WERI-Rb-1 (cell line): ENCODE measurements around the gene NCKAP1.

ENCODE experiments used
- DNase-seq: peaks from one replicate; pipeline ENCODE4 v3.0.0-alpha.2; 2020
- H3K27ac ChIP-seq: fragments of 250-450 bp; sonication (Bioruptor Pico); 2 replicates; pipeline ENCODE4 v1.5.1; 2020; ENCODE audit warnings: mild to moderate bottlenecking, moderate library complexity
- H3K27me3 ChIP-seq: fragments of 250-450 bp; sonication (Bioruptor Pico); 2 replicates; pipeline ENCODE4 v1.5.1; 2021; ENCODE audit warnings: mild to moderate bottlenecking, low read depth, moderate library complexity; ENCODE audit not compliant: insufficient read depth, severe bottlenecking
- H3K36me3 ChIP-seq: fragments of 250-450 bp; sonication (Bioruptor Pico); 2 replicates; pipeline ENCODE4 v1.5.1; 2020; ENCODE audit warnings: mild to moderate bottlenecking, moderate library complexity
- H3K4me3 ChIP-seq: 2 replicates; pipeline ENCODE4 v1.5.1; 2011; ENCODE audit warnings: low read depth, mild to moderate bottlenecking, control low read depth, low read length
- H3K9me3 ChIP-seq: fragments of 250-450 bp; sonication (Bioruptor Pico); 2 replicates; pipeline ENCODE4 v1.5.1; 2021; ENCODE audit warnings: mild to moderate bottlenecking, moderate library complexity; ENCODE audit not compliant: severe bottlenecking
- TF ChIP-seq, protein P1 (sequence below): IDR thresholded peaks from 2 replicates; pipeline ENCODE4 v1.5.1; 2011; ENCODE audit warnings: low read depth, mild to moderate bottlenecking, control low read depth, inconsistent platforms, low read length

The NCKAP1 gene

DNA sequence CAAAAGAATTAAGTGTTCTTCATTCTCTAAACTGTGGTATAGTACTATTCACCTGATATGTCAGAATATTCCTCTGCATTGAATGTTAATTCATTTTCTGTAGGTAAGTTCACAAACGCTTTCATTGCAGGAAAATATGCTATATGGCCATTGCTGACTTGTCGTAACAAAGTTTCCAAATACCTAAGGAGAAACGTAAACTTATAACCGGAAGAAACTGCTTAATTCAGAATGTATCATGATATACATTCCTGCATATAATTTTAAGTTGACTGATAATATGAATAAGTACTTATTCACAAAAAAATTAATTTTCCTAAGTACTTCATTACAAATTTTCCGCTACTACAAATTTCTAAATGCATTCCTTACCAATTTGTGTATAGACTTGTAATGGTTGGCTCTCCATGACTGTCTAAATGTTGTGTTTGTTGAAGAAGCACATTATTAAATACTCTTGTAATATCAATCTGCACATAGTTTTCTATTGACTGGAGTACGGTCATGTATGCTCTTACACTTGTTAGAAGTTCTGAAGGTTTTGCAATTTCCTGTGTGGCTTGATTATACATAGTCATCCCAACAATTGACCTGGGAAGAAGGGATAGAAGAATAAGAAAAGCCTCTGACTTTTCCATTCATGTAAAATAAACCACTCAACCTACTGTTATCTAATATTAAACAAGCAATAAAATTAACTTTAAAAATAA is 85.4 kb downstream of the NCKAP1 start:
- Histone ChIP-seq H3K4me3 (no peak overlapping the region), H3K27ac (no peak overlapping the region), H3K36me3 (peaks cover 26% of the 10 kb centered on the region), H3K27me3 (no peaks in the 10 kb centered on the region), H3K9me3 (no peaks in the 10 kb centered on the region)
- TF ChIP-seq, protein P1, sequence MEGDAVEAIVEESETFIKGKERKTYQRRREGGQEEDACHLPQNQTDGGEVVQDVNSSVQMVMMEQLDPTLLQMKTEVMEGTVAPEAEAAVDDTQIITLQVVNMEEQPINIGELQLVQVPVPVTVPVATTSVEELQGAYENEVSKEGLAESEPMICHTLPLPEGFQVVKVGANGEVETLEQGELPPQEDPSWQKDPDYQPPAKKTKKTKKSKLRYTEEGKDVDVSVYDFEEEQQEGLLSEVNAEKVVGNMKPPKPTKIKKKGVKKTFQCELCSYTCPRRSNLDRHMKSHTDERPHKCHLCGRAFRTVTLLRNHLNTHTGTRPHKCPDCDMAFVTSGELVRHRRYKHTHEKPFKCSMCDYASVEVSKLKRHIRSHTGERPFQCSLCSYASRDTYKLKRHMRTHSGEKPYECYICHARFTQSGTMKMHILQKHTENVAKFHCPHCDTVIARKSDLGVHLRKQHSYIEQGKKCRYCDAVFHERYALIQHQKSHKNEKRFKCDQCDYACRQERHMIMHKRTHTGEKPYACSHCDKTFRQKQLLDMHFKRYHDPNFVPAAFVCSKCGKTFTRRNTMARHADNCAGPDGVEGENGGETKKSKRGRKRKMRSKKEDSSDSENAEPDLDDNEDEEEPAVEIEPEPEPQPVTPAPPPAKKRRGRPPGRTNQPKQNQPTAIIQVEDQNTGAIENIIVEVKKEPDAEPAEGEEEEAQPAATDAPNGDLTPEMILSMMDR: no peak
- DNase-seq: no peak

DNA sequence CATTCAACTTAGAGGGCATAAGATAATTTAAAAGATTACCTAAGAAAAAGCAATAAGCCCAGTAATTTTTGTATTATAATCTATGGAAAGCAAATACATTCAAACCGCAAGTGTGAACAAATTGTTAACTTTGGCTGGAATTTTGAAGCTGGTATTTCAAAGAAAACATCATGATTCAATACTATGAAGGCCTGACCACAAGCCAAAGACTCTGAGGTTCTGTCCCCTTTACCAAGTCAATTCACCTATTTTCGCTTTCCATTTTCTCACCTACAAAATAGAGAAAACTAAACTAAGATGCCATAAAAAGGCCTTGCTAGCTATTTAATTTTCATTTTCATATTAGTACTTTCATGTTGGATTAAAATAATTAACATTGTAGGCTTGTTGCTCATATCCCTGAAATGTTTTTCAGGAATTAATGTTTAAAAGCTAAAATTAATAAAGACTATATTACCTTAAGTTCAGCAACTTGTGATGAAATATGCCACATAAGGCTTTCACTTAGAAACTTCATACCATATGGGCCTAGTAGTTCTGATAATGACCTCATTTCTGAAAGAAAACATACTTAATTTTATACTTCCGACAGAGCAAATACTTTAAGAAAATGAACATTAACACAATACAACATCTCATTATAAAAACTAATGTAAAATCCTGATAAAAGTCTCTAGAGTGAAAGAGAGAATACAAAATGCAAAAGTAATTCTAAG is 86.2 kb downstream of the NCKAP1 start:
- Histone ChIP-seq H3K27me3 (no peaks in the 10 kb centered on the region), H3K4me3 (no peak overlapping the region), H3K9me3 (no peaks in the 10 kb centered on the region), H3K27ac (no peak overlapping the region), H3K36me3 (peaks cover 25% of the 10 kb centered on the region)
- no peak for DNase-seq
- TF ChIP-seq, protein P1: no peak

DNA sequence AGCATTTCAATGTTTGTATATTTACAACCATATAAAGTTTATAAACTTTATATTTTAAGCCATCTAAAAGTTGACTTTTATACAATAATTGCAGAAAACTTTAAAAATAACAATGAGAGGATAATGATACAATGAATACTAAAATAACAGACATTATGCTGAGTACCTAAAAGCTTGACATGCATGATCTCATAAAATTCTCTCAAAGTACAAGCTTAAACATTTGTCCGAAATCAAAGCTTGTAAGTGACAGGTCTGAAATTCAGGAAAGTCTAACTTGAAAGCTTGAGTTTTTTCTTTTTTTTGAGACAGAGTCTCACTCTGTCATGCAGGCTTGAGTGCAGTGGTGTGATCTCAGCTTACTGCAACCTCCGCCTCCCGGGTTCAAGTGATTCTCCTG is 87.7 kb downstream of the NCKAP1 start:
- H3K27ac ChIP-seq: no peak overlapping the region
- H3K36me3 ChIP-seq: peaks cover 29% of the 10 kb centered on the region
- TF ChIP-seq, protein P1: no peak
- no peaks in the 10 kb centered on the region for H3K9me3 ChIP-seq
- H3K27me3 ChIP-seq: no peaks in the 10 kb centered on the region
- no peak for DNase-seq
- H3K4me3 ChIP-seq: no peak overlapping the region

DNA sequence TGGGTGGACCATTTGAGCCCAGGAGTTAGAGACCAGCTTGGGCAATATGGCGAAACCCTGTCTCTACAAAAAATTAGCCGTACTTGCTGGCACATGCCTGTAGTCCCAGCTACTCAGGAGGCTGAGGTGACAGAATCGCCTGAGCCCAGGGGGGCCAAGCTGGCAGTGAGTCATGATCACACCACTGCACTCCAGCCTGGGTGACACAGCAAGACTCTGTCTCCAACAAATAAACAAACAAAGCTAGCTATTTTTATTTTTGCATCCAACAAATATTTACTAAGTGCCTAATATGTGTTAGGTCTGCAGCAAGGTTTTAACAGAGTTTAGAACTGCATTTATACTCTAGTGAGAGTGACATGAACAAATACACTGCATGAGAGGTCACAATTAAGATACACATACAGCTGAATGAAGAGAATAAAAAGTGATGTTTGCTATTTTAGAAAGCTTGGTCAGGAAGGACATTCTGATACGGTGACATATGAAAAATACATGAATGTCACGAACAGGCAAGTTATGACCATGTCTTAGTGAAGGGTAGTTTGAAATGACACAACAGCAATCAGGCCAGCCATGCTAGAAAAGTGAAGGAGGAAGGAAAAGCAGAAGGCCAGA is 88.6 kb downstream of the NCKAP1 start:
- H3K9me3 ChIP-seq: no peaks in the 10 kb centered on the region
- no peak for DNase-seq

DNA sequence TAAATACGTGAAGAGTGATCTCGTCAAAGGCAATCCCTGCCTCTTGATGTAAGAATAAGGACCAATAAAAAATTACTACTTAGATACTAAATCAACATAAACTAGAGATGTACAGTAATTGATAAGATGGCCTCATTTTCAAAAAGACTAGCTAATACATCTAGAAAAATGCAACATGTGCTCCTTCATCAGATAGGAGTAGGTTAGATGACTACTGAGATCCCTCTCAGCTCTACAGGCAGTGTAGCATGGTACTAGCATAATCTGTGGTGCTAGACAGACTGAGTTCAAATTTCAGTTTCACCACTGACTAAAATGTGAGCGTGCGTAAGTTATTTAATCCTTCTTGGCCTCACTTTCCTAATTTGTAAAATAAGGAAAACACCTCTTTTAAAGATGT is 89.2 kb downstream of the NCKAP1 start:
- Histone ChIP-seq H3K27me3 (no peaks in the 10 kb centered on the region), H3K4me3 (no peak overlapping the region), H3K36me3 (peaks cover 29% of the 10 kb centered on the region), H3K27ac (no peak overlapping the region), H3K9me3 (no peaks in the 10 kb centered on the region)
- TF ChIP-seq, protein P1: no peak
- no peak for DNase-seq

More for the DNA sequence above, 88.6 kb downstream of the NCKAP1 start:
- Histone ChIP-seq H3K4me3 (no peak overlapping the region), H3K36me3 (peaks cover 29% of the 10 kb centered on the region), H3K27ac (no peak overlapping the region), H3K27me3 (no peaks in the 10 kb centered on the region)
- TF ChIP-seq, protein P1: no peak
